Dendritic cell treated with granulocyte-macrophage colony-stimulating factor and Interleukin-4, amounts not matched to agents 40 ng/mL and 50 ng/mL, for 4 days (primary cell): Measurements from ENCODE around the gene LMTK2.

Source experiments
- H3K27ac Mint-ChIP-seq: one replicate; pipeline ENCODE4 v1.8.0; 2022; ENCODE audit warnings: mild to moderate bottlenecking, mixed read lengths
- H3K27me3 Mint-ChIP-seq: one replicate; pipeline ENCODE4 v1.8.0; 2022; ENCODE audit warnings: mild to moderate bottlenecking, mixed read lengths
- H3K36me3 Mint-ChIP-seq: one replicate; pipeline ENCODE4 v1.8.0; 2022; ENCODE audit warnings: low read depth, mixed read lengths
- H3K4me1 Mint-ChIP-seq: one replicate; pipeline ENCODE4 v1.8.0; 2022; ENCODE audit warnings: low read depth, mixed read lengths
- H3K4me3 Mint-ChIP-seq: one replicate; pipeline ENCODE4 v1.8.0; 2022; ENCODE audit warnings: mild to moderate bottlenecking, moderate library complexity, mixed read lengths
- H3K9me3 Mint-ChIP-seq: one replicate; pipeline ENCODE4 v1.8.0; 2022; ENCODE audit warnings: mixed read lengths
- intact Hi-C: fragments of 100-400 bp; cut with micrococcal nuclease; formaldehyde crosslinking; loops from one replicate; pipeline ENCODE4 v1.15.0; 2022

LMTK2 gene

GRCh38 chr7:98251601-98252424, 145.2 kb downstream of the LMTK2 start, which contains the start of gene TECPR1:
Gene TECPR1, minus strand, starts transcription at chr7:98252232. Its CDS starts 6,086 bp downstream, at chr7:98246146.
- Mint-ChIP-seq H3K9me3 (no peaks in the 10 kb centered on the region), H3K36me3 (peaks cover 29% of the 10 kb centered on the region), H3K27me3 (no peaks in the 10 kb centered on the region), H3K27ac (peak within 1 kb of the TSS; percentile 91), H3K4me3 (peak within 1 kb of the TSS; percentile 98), H3K4me1 (peaks cover 59% of the 10 kb centered on the region)
- intact Hi-C loops = loop anchor here (1.0 kb wide), 1 partner anchor 30 kb away; no protein-coding TSS in a partner anchor

GRCh38 chr7:98252425-98253054, 145.9 kb downstream of the LMTK2 start:
- intact Hi-C loops = loop anchor here (1.0 kb wide), 1 partner anchor 30 kb away; no protein-coding TSS in a partner anchor
- Mint-ChIP-seq H3K36me3 (peaks cover 31% of the 10 kb centered on the region), H3K4me1 (peaks cover 59% of the 10 kb centered on the region), H3K27ac (peak overlapping the region; percentile 91), H3K9me3 (no peaks in the 10 kb centered on the region), H3K27me3 (no peaks in the 10 kb centered on the region), H3K4me3 (peak overlapping the region; percentile 98)

GRCh38 chr7:98254516-98254915, 147.9 kb downstream of the LMTK2 start:
- Mint-ChIP-seq H3K9me3 (no peaks in the 10 kb centered on the region), H3K4me1 (peaks cover 45% of the 10 kb centered on the region), H3K36me3 (peaks cover 32% of the 10 kb centered on the region), H3K4me3 (no peak overlapping the region), H3K27me3 (no peaks in the 10 kb centered on the region), H3K27ac (no peak overlapping the region)
- intact Hi-C loops = no loop called here

- intact Hi-C loops = no loop called here
- no peak overlapping the region for H3K4me3 Mint-ChIP-seq
Measured at GRCh38 chr7:98254951-98255610, 148.4 kb downstream of the LMTK2 start.

DNA sequence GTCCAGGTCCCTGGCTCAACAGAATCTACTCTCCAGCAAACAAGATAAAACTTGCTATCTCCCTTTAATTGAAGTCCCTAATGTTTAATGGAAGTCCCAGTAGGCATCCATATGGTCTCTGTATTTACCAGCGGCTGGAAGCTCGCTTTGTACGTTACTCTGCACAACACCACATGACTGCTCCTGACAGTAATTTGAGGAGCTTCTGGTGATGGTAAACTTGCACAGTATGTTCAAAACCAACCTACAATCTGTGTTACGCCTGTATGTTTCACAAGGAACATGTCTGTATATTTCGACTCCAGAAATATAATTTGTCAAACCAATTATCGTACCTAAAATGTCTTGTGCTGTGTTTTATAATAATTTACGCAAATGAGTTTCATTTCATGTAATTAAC, 149.8 kb downstream of the LMTK2 start:
- peaks cover 47% of the 10 kb centered on the region for H3K36me3 Mint-ChIP-seq
- peaks cover 27% of the 10 kb centered on the region for H3K4me1 Mint-ChIP-seq
- no peaks in the 10 kb centered on the region for H3K9me3 Mint-ChIP-seq
- no peaks in the 10 kb centered on the region for H3K27me3 Mint-ChIP-seq
- intact Hi-C loops = no loop called here
- H3K4me3 Mint-ChIP-seq = no peak overlapping the region
- no peak overlapping the region for H3K27ac Mint-ChIP-seq

More at GRCh38 chr7:98254951-98255610, 148.4 kb downstream of the LMTK2 start:
- H3K36me3 Mint-ChIP-seq = peaks cover 38% of the 10 kb centered on the region
- no peaks in the 10 kb centered on the region for H3K27me3 Mint-ChIP-seq
- H3K9me3 Mint-ChIP-seq = no peaks in the 10 kb centered on the region
- no peak overlapping the region for H3K27ac Mint-ChIP-seq
- H3K4me1 Mint-ChIP-seq = peaks cover 39% of the 10 kb centered on the region

DNA sequence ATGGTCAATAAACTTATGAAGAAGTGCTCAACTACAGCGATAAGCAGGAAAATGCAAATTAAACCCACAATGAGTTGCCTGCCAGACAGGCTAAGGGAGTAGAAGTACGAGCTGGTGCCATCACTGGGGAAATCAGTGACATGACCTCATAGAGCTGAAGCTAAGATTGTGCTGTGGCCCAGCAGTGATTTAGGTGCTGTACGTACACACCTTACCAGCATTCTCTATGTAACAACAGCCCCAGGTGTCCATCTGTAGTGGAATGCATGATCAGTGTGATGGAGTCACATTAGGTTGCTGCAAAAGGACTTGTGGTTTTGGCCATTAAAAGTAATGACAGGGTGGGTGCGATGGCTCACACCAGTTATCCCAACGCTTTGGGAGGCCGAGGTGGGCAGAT, 151.0 kb downstream of the LMTK2 start:
- H3K36me3 Mint-ChIP-seq = peaks cover 48% of the 10 kb centered on the region
- intact Hi-C loops = no loop called here

More for the DNA sequence above, 151.0 kb downstream of the LMTK2 start:
- Mint-ChIP-seq H3K27me3 (no peaks in the 10 kb centered on the region), H3K27ac (no peak overlapping the region), H3K9me3 (no peaks in the 10 kb centered on the region), H3K4me1 (peaks cover 17% of the 10 kb centered on the region), H3K4me3 (no peak overlapping the region)
